ENCODE measurements around the gene CPA2. TPM values are rescaled to one million over a fixed set of nuclear protein-coding genes. Genes with fewer than 3 reads are reported as not detected.

The CPA2 gene
- polyA plus RNA-seq, 1 donor (not counting 4 experiments of a cell fraction or from before 2014, with no cell fraction given) = 0.33 TPM

DNA sequence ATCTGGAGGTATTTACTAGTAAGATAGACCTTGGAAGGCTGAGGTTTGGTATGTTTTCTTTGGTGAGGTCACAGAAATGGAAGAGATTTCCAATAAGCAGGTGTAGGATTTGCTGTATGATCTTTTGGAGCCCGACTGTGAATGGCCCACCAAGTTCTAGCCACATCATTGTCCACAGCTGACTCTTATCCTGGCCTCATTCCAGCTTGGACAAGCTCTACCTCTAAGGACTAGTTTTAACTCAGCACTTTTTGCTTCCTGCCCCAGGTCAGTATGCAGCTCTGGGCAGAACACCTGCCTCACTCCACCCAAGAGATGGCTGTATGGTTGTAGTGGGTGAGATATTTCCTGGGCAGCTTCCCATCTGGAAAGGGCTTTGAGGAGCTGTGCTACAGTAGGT, 20.2 kb downstream of the CPA2 start:
- Histone ChIP-seq H3K9me3 (ENCODE audit: control insufficient read depth, low read depth, low read length) (no peaks in the 10 kb centered on the region), H3K4me2 (ENCODE audit: control insufficient read depth, extremely low read depth, insufficient read depth, low read depth, low read length) (no peak overlapping the region), H3K27me3 (ENCODE audit: control insufficient read depth, extremely low read depth, insufficient read depth, low read length) (no peaks in the 10 kb centered on the region), H3K79me2 (ENCODE audit: control insufficient read depth, insufficient read depth, low read length) (no peaks in the 10 kb centered on the region), H3K27ac (ENCODE audit: control insufficient read depth, insufficient read depth, low read length) (no peak overlapping the region), H3K9me1 (ENCODE audit: control insufficient read depth, extremely low read depth, insufficient read depth, low read length) (no peaks in the 10 kb centered on the region), H3K9ac (ENCODE audit: control insufficient read depth, extremely low read depth, insufficient read depth, low read length) (no peak overlapping the region), H3K4me3 (ENCODE audit: control insufficient read depth in 2 of 3, extremely low read depth in 1 of 3, insufficient read depth in 2 of 3, low read depth in 1 of 3, low read length in 3 of 3) (no peak overlapping the region), H3K4me1 (ENCODE audit: control insufficient read depth, extremely low read depth, insufficient read depth, low read length) (peaks cover 29% of the 10 kb centered on the region), H4K20me1 (ENCODE audit: control insufficient read depth, extremely low read depth, insufficient read depth, low read length) (no peaks in the 10 kb centered on the region), H2AFZ (ENCODE audit: control insufficient read depth, low read length) (no peak overlapping the region), H3K36me3 (ENCODE audit: control insufficient read depth in 2 of 2, extremely low read depth in 1 of 2, insufficient read depth in 2 of 2, low read length in 2 of 2) (no peaks in the 10 kb centered on the region)
- DNase-seq (ENCODE audit: low read depth, low spot score) (no peak), FAIRE-seq (no peak)
- TF ChIP-seq, protein P1, sequence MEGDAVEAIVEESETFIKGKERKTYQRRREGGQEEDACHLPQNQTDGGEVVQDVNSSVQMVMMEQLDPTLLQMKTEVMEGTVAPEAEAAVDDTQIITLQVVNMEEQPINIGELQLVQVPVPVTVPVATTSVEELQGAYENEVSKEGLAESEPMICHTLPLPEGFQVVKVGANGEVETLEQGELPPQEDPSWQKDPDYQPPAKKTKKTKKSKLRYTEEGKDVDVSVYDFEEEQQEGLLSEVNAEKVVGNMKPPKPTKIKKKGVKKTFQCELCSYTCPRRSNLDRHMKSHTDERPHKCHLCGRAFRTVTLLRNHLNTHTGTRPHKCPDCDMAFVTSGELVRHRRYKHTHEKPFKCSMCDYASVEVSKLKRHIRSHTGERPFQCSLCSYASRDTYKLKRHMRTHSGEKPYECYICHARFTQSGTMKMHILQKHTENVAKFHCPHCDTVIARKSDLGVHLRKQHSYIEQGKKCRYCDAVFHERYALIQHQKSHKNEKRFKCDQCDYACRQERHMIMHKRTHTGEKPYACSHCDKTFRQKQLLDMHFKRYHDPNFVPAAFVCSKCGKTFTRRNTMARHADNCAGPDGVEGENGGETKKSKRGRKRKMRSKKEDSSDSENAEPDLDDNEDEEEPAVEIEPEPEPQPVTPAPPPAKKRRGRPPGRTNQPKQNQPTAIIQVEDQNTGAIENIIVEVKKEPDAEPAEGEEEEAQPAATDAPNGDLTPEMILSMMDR (optimal IDR thresholded peaks at IDR 0.05 in 1 of 3, IDR thresholded peaks at IDR 0.05 in 1 of 3, conservative IDR thresholded peaks at IDR 0.05 in 1 of 3; ENCODE audit: extremely low read depth in 1 of 3, insufficient read depth in 2 of 3, low read length in 3 of 3) = no peak
- TF ChIP-seq EZH2 (IDR thresholded peaks at IDR 0.05; ENCODE audit: low read length) = no peak
- dilution Hi-C loops (cut with MboI; ENCODE audit: extremely low pct_ligation_motif_present, low sequenced_read_pairs) = no loop called here

DNA sequence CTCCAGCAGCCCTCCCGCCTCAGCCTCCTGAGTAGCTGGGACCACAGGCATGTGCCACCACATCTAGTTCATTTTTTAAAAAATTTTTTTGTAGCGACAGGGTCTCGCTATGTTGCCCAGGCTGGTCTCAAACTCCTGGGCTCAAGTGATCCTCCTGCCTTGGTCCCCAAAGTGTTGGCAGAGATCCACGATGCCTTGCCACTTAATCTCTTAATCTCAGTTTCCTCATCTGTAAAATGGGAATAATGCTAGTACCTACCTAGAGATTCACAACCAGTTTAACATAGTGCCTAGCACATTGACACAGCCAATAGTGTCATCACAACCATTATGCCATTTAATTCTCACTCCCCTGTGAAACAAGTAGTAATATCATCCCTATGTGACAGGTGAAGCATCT, 21.5 kb downstream of the CPA2 start:
- FAIRE-seq (no peak), DNase-seq (ENCODE audit: low read depth, low spot score) (no peak)
- no peak overlapping the region for H3K9ac ChIP-seq (ENCODE audit: control insufficient read depth, extremely low read depth, insufficient read depth, low read length)
- no peaks in the 10 kb centered on the region for H4K20me1 ChIP-seq (ENCODE audit: control insufficient read depth, extremely low read depth, insufficient read depth, low read length)
- H3K9me1 ChIP-seq (ENCODE audit: control insufficient read depth, extremely low read depth, insufficient read depth, low read length) = no peaks in the 10 kb centered on the region
- H2AFZ ChIP-seq (ENCODE audit: control insufficient read depth, low read length) = no peak overlapping the region
- H3K9me3 ChIP-seq (ENCODE audit: control insufficient read depth, low read depth, low read length) = no peaks in the 10 kb centered on the region
- dilution Hi-C loops (cut with MboI; ENCODE audit: extremely low pct_ligation_motif_present, low sequenced_read_pairs) = no loop called here
- H3K4me2 ChIP-seq (ENCODE audit: control insufficient read depth, extremely low read depth, insufficient read depth, low read depth, low read length) = no peak overlapping the region
- H3K4me3 ChIP-seq (ENCODE audit: control insufficient read depth in 2 of 3, extremely low read depth in 1 of 3, insufficient read depth in 2 of 3, low read depth in 1 of 3, low read length in 3 of 3) = no peak overlapping the region
- H3K79me2 ChIP-seq (ENCODE audit: control insufficient read depth, insufficient read depth, low read length) = peaks cover under 1% of the 10 kb centered on the region
- no peaks in the 10 kb centered on the region for H3K36me3 ChIP-seq (ENCODE audit: control insufficient read depth in 2 of 2, extremely low read depth in 1 of 2, insufficient read depth in 2 of 2, low read length in 2 of 2)
- no peak overlapping the region for H3K27ac ChIP-seq (ENCODE audit: control insufficient read depth, insufficient read depth, low read length)
- H3K4me1 ChIP-seq (ENCODE audit: control insufficient read depth, extremely low read depth, insufficient read depth, low read length) = peaks cover 37% of the 10 kb centered on the region
- no peak for TF ChIP-seq EZH2 (IDR thresholded peaks at IDR 0.05; ENCODE audit: low read length)
- TF ChIP-seq, protein P1 (optimal IDR thresholded peaks at IDR 0.05 in 1 of 3, IDR thresholded peaks at IDR 0.05 in 1 of 3, conservative IDR thresholded peaks at IDR 0.05 in 1 of 3; ENCODE audit: extremely low read depth in 1 of 3, insufficient read depth in 2 of 3, low read length in 3 of 3) = no peak
- H3K27me3 ChIP-seq (ENCODE audit: control insufficient read depth, extremely low read depth, insufficient read depth, low read length) = no peaks in the 10 kb centered on the region

All from keratinocyte (primary cell).